IPS-20b (cell line): ENCODE results near the gene AREG.
"Not testable (repeated sequence)": the region's sequence is repeated elsewhere in the genome, so short reads cannot be mapped to it uniquely, and the experiment has no call there.

Experiments
- H3K27ac ChIP-seq: one replicate; pipeline ENCODE4 v1.5.1; 2013; ENCODE audit warnings: low read length
- H3K27me3 ChIP-seq: 2 replicates; pipeline ENCODE4 v1.6.1; 2013; ENCODE audit warnings: mild to moderate bottlenecking, low read length, inconsistent platforms; ENCODE audit not compliant: insufficient read depth
- H3K36me3 ChIP-seq: 2 replicates; pipeline ENCODE4 v1.6.1; 2013; ENCODE audit warnings: low read depth, mild to moderate bottlenecking, inconsistent platforms, low read length, moderate library complexity; ENCODE audit not compliant: insufficient read depth
- H3K4me1 ChIP-seq: 2 replicates; pipeline ENCODE4 v1.6.1; 2013; ENCODE audit warnings: mild to moderate bottlenecking, control low read depth, inconsistent platforms, low read length, moderate library complexity; ENCODE audit not compliant: insufficient read depth
- H3K4me3 ChIP-seq: 2 replicates; pipeline ENCODE4 v1.5.1; 2013; ENCODE audit warnings: mild to moderate bottlenecking, low read length, inconsistent platforms
- H3K9ac ChIP-seq: 2 replicates; pipeline ENCODE4 v1.6.1; 2013; ENCODE audit warnings: low read depth, mild to moderate bottlenecking, inconsistent platforms, low read length, moderate library complexity
- H3K9me3 ChIP-seq: 2 replicates; pipeline ENCODE4 v1.6.1; 2013; ENCODE audit warnings: mild to moderate bottlenecking, low read depth, low read length, inconsistent platforms; ENCODE audit not compliant: insufficient read depth

AREG gene

DNA sequence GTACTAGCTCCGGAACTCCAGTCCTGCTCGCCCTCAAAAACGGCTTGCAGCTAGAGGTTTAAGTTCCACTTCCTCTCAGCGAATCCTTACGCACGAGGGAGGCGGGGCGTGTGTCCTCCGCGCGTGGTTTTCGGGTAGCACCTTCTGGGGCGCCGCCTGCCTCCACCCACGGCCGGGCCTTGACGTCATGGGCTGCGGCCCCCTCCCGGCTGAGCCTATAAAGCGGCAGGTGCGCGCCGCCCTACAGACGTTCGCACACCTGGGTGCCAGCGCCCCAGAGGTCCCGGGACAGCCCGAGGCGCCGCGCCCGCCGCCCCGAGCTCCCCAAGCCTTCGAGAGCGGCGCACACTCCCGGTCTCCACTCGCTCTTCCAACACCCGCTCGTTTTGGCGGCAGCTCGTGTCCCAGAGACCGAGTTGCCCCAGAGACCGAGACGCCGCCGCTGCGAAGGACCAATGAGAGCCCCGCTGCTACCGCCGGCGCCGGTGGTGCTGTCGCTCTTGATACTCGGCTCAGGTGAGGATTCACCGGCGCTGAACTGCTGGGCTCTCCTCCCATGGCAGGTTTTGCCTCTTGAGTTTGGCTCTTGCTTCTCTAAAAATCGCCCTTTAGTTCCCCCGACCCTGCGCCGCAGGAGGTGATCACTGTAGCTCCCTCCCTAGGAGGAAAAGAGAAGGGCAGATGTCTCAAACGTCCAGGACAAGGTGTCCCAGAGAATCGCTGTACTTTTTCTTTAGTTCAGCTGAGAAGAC is at the start of gene AREG:
AREG (plus strand) TSS at position 246 of the 752 bp plus-strand sequence; CDS start at position 456, 210 bp downstream.
- Histone ChIP-seq H3K9me3 (no peaks in the 10 kb centered on the region), H3K4me3 (peak within 1 kb of the TSS; percentile 80), H3K4me1 (peaks cover 3% of the 10 kb centered on the region), H3K27me3 (peaks cover 36% of the 10 kb centered on the region), H3K36me3 (no peaks in the 10 kb centered on the region), H3K9ac (peak within 1 kb of the TSS; percentile 60; the same call in 1 of the 2 replicates), H3K27ac (no peak within 1 kb of the TSS)

DNA sequence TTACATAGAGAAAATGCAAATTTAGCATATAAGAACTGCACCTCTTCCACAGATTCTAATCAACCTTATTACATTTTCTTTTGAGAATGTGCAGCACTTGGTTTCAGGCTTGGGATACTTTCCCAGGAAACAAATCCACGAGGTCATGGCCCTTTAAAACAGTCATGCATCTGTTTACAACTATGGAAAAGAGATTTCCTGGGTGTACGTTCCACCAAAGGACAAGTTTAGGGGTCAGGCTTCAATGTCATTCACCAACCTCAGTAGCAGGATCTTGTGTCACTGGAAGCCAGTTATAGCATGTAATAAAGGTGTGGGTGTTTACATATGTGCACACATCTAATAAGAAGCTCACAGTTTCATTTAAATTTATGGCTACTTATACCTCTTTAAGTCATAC is 49.3 kb upstream of the AREG start:
- Histone ChIP-seq H3K4me3 (no peak overlapping the region), H3K9me3 (no peaks in the 10 kb centered on the region), H3K36me3 (no peaks in the 10 kb centered on the region), H3K4me1 (no peaks in the 10 kb centered on the region), H3K27ac (no peak overlapping the region), H3K9ac (no peak overlapping the region), H3K27me3 (no peaks in the 10 kb centered on the region)

DNA sequence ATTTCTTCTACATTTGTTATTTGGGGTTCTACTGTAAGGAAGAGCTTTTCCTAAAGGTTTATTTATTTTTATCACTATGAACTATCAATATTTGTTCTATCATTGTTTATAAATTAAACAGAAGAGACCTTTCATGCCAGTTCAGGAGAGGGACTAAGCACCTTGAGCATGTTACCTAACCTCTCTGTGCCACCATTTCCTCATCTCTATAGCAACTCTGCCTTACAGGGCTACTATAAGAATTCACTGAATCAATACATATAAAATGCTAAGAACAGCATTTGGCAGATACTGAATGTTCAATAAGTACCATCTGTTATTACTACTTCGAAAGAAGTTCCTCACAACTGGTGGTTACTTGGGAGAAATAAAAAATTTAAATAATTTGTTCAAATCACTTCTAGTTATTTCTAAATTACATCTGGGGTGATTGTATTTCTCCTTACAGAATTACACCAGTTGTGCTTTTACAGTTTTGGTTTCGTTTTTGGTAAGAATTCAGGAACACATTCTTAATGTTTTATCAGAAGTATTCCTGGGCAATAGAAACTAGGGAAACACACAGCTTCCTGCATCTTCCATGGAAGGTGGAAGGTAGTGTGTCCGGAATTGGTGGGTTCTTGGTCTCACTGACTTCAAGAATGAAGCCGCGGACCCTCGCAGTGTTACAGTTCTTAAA is 47.0 kb upstream of the AREG start:
- Histone ChIP-seq H3K36me3 (no peaks in the 10 kb centered on the region), H3K9ac (no peak overlapping the region), H3K27ac (no peak overlapping the region)

GRCh38 chr4:74398894-74399589 is 45.9 kb upstream of the AREG start:
- not testable (repeated sequence) for H3K4me1 ChIP-seq, H3K27ac ChIP-seq, H3K36me3 ChIP-seq, H3K4me3 ChIP-seq, H3K9ac ChIP-seq, H3K27me3 ChIP-seq, H3K9me3 ChIP-seq

More for the DNA sequence above, 47.0 kb upstream of the AREG start:
- Histone ChIP-seq H3K4me3 (no peak overlapping the region), H3K9me3 (no peaks in the 10 kb centered on the region), H3K27me3 (no peaks in the 10 kb centered on the region), H3K4me1 (no peaks in the 10 kb centered on the region)

DNA sequence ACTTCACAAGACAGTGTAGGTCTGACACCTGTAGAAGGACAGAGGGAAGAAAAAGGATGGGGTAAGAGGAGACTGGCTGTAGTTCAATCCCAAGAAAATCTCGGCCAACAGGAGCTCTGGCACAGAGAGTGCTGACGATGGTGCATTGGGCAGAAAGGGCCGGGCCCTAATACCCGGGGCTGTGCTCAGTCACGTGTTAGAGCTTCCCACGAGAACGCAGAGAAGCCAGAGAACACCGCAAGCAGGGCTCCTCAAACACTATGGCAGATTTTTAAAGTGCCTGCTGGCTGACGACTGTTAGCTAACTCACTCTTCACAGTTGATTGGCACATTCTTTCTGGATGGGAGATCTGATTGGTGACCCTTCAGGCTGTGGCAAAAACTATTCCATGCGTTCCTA is 44.5 kb upstream of the AREG start:
- H3K9me3 ChIP-seq: no peaks in the 10 kb centered on the region
- H3K27me3 ChIP-seq: no peaks in the 10 kb centered on the region
- no peaks in the 10 kb centered on the region for H3K4me1 ChIP-seq
- no peak overlapping the region for H3K9ac ChIP-seq
- H3K27ac ChIP-seq: no peak overlapping the region
- no peak overlapping the region for H3K4me3 ChIP-seq
- H3K36me3 ChIP-seq: no peaks in the 10 kb centered on the region

- no peaks in the 10 kb centered on the region for H3K36me3 ChIP-seq
These were observed 42.1 kb upstream of the AREG start for GRCh38 chr4:74402692-74403456.

GRCh38 chr4:74407891-74408290 is 37.0 kb upstream of the AREG start:
- no peaks in the 10 kb centered on the region for H3K36me3 ChIP-seq
- H3K9me3 ChIP-seq: no peaks in the 10 kb centered on the region
- H3K4me3 ChIP-seq: no peak overlapping the region
- H3K9ac ChIP-seq: no peak overlapping the region
- H3K4me1 ChIP-seq: peaks cover 8% of the 10 kb centered on the region
- H3K27me3 ChIP-seq: no peaks in the 10 kb centered on the region
- H3K27ac ChIP-seq: no peak overlapping the region

More at GRCh38 chr4:74402692-74403456, 42.1 kb upstream of the AREG start:
- H3K4me3 ChIP-seq: no peak overlapping the region
- H3K4me1 ChIP-seq: no peaks in the 10 kb centered on the region
- H3K9ac ChIP-seq: no peak overlapping the region
- H3K9me3 ChIP-seq: no peaks in the 10 kb centered on the region
- no peak overlapping the region for H3K27ac ChIP-seq
- H3K27me3 ChIP-seq: no peaks in the 10 kb centered on the region

DNA sequence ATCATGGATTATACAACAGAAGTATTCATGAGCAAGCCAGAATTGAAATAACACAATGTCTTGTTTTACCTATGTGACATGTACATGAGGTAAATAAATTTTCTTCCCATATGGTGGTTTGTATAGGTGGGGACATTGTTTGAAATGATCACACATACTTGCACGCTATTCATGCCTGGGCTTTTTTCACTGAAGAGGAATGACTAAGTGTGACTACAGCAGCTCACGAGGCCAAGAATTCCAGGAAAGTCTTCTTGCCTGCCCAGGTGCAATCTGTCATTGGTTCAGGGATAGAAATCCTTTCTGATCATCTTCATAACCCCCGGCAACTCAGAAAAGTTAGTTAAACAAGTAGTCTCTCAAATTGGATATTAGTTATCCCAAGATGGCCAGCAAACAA is 36.3 kb upstream of the AREG start:
- no peak overlapping the region for H3K4me3 ChIP-seq
- H3K36me3 ChIP-seq: no peaks in the 10 kb centered on the region
- no peaks in the 10 kb centered on the region for H3K9me3 ChIP-seq
- H3K9ac ChIP-seq: no peak overlapping the region
- no peak overlapping the region for H3K27ac ChIP-seq
- peaks cover 8% of the 10 kb centered on the region for H3K4me1 ChIP-seq
- no peaks in the 10 kb centered on the region for H3K27me3 ChIP-seq

DNA sequence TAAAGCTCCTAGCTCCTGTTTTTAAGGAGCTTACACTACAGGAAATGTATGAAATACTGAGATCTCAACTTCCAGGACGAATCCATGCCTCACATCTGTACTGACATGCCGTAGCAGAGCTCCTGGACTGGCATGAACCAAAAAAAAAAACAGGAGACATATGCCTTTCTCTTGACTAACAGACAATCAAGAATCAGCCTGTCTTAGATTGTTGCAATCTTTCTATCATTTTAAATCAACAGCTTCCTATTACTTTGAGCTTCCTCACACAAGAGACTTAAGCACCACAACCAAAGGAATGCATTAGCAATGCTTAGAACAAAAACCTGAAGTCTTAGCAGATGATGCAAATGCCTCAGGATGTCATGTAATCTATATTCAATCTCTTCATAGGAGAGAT is 34.7 kb upstream of the AREG start:
- no peak overlapping the region for H3K4me3 ChIP-seq
- H3K27ac ChIP-seq: no peak overlapping the region
- H3K36me3 ChIP-seq: no peaks in the 10 kb centered on the region
- peaks cover 8% of the 10 kb centered on the region for H3K4me1 ChIP-seq
- no peak overlapping the region for H3K9ac ChIP-seq
- no peaks in the 10 kb centered on the region for H3K27me3 ChIP-seq
- no peaks in the 10 kb centered on the region for H3K9me3 ChIP-seq

- Histone ChIP-seq H3K9ac (no peak overlapping the region), H3K27me3 (no peaks in the 10 kb centered on the region), H3K27ac (no peak overlapping the region), H3K36me3 (no peaks in the 10 kb centered on the region), H3K4me1 (peaks cover 8% of the 10 kb centered on the region), H3K4me3 (no peak overlapping the region), H3K9me3 (no peaks in the 10 kb centered on the region)
These were observed 32.7 kb upstream of the AREG start for GRCh38 chr4:74412225-74412624.

DNA sequence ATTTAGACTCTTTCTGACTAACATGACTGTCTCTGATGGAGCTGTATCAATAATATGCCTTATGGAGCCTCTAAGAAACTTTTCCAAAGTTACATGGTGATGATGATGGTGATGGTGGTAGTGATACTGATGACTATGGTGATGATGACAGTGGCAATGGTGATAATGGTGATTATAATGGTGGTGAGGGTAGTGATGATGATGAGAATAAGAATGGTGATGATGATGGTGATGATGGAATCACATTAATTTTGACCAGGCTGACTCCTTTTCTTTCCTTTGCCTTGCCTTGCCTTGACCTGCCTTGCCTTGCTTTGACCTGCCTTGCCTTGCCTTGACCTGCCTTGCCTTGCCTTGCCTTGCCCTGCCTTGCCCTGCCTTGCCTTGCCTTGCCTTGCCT is 31.7 kb upstream of the AREG start:
- H3K36me3 ChIP-seq: no peaks in the 10 kb centered on the region
- H3K4me1 ChIP-seq: peaks cover 8% of the 10 kb centered on the region
- H3K27me3 ChIP-seq: no peaks in the 10 kb centered on the region
- H3K4me3 ChIP-seq: no peak overlapping the region
- H3K9me3 ChIP-seq: no peaks in the 10 kb centered on the region
- no peak overlapping the region for H3K27ac ChIP-seq
- no peak overlapping the region for H3K9ac ChIP-seq
